HG03025 (cell line): ENCODE results near the gene ABHD12B.

Experiments
- ATAC-seq: cut with Tn5 transposase; IDR thresholded peaks from one replicate; pipeline ENCODE4 v1.9.1; 2021; ENCODE audit warnings: mild to moderate bottlenecking, moderate library complexity; ENCODE audit not compliant: unreplicated experiment, low FRiP score

The ABHD12B gene

GRCh38 chr14:50871914-50872732 is at the start of gene ABHD12B:
Gene ABHD12B (plus strand): TSS chr14:50872053. CDS start chr14:50872175, 122 bp downstream.
- no peak for ATAC-seq

GRCh38 chr14:50822501-50823042 is 49.3 kb upstream of the ABHD12B start:
- no peak for ATAC-seq

- ATAC-seq = peak; percentile 22
Observed at GRCh38 chr14:50823051-50823761, 48.6 kb upstream of the ABHD12B start.

GRCh38 chr14:50823762-50824636 is 47.9 kb upstream of the ABHD12B start:
- ATAC-seq = peak; percentile 51

GRCh38 chr14:50825307-50825706 is 46.5 kb upstream of the ABHD12B start:
- no peak for ATAC-seq

- ATAC-seq = no peak
Observed at GRCh38 chr14:50826681-50827080, 45.2 kb upstream of the ABHD12B start.

GRCh38 chr14:50828721-50829488 is 42.9 kb upstream of the ABHD12B start:
- no peak for ATAC-seq

GRCh38 chr14:50829489-50830043 is 42.3 kb upstream of the ABHD12B start:
- ATAC-seq = no peak

GRCh38 chr14:50830044-50830931 is 41.6 kb upstream of the ABHD12B start:
- ATAC-seq = peak; percentile 39

GRCh38 chr14:50830932-50831725 is 40.7 kb upstream of the ABHD12B start, which contains the start of gene NIN:
Gene NIN (minus strand): TSS chr14:50831162. CDS start chr14:50822056, 9,106 bp downstream.
- peak; percentile 76 for ATAC-seq

GRCh38 chr14:50831726-50832168 is 40.1 kb upstream of the ABHD12B start:
- no peak for ATAC-seq

GRCh38 chr14:50832935-50833630 is 38.8 kb upstream of the ABHD12B start:
- ATAC-seq = no peak

- ATAC-seq = no peak
Observed at GRCh38 chr14:50834802-50835276, 37.0 kb upstream of the ABHD12B start.

GRCh38 chr14:50835280-50835679 is 36.6 kb upstream of the ABHD12B start:
- no peak for ATAC-seq

- no peak for ATAC-seq
Observed at GRCh38 chr14:50836515-50836914, 35.3 kb upstream of the ABHD12B start.

- no peak for ATAC-seq
Observed at GRCh38 chr14:50837271-50837670, 34.6 kb upstream of the ABHD12B start.
